ENCODE results near the gene ELF1.

ELF1 gene

GRCh38 chr13:41019011-41019487, at the start of gene ELF1:
Gene ELF1 (minus strand): TSS chr13:41019316. CDS start chr13:40982054, 37,262 bp downstream.
- H3K27ac ChIP-seq: peak within 1 kb of the TSS; percentile 78
- TF ChIP-seq ZFX (IDR thresholded peaks at IDR 0.05; ENCODE audit: borderline replicate concordance): no peak
- TF ChIP-seq CTCF (IDR thresholded peaks at IDR 0.05): no peak

DNA sequence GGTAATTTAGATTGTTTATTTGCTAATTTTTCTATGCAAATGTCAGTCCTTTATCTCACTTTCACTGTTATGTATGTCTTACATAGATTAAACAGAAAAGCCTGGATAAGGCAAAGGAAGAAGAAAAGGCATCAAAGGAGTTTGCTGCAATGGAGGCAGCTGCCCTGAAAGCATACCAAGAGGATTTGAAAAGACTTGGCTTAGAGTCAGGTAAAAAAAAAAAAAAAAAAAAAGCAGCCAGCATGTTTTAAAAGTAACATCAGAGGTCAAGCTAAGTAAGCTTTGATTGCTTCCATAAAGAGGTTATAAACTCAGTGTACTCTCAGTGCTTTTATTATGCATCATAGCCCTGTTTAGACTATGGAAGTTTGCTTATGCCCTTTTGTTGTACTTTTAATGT, 46.0 kb upstream of the ELF1 start:
- no peak for TF ChIP-seq CTCF (IDR thresholded peaks at IDR 0.05)
- TF ChIP-seq ZFX (IDR thresholded peaks at IDR 0.05; ENCODE audit: borderline replicate concordance): no peak
- H3K27ac ChIP-seq: no peak overlapping the region

- H3K27ac ChIP-seq: no peak overlapping the region
- TF ChIP-seq CTCF (IDR thresholded peaks at IDR 0.05) (no peak), ZFX (IDR thresholded peaks at IDR 0.05; ENCODE audit: borderline replicate concordance) (no peak)
Measured at GRCh38 chr13:41064493-41064892, 45.4 kb upstream of the ELF1 start.

DNA sequence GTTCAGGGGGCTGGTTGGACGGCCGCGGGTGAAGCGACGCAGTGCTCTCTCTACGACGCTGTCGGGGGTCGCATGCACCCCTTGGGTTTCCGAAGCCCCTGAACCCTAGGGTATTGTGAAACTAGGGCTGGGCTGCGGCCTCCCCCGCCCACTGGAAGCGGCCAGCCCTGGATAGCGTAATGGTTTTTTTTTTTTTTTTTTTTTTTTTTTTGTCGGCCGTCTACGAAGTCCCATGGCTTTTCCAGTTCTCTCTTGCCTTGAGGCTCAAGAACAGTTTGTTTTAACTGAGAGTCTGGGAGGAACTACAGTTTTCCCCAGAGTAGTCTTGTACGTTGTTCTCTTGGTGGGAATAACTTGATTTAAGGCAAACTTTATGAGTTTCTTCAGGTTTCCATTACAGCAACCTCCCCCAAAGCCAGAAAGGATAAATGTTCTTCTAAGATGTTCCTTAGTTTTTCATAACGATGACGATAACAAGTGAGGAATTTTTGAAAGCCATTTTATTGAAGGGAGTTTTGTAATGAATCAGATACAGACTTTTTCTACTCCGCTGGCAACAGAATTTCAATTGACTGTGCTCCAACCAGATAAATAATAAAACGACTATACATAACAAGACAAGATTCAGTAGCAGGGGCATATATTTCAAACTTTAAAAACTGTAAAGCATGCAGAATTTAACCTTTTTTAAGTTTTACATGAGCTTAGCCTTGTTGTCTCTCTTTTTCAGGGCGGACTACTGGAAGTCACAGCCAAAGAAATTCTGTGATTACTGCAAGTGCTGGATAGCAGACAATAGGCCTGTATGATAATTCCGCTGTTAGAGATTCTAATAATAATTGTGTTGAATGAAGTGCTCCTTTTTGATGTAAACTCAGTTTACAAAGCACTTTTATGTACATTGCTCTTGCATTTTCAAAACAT, 43.1 kb upstream of the ELF1 start:
- TF ChIP-seq CTCF (IDR thresholded peaks at IDR 0.05) (no peak), ZFX (IDR thresholded peaks at IDR 0.05; ENCODE audit: borderline replicate concordance) (no peak)
- H3K27ac ChIP-seq: peak overlapping the region; percentile 96

- H3K27ac ChIP-seq: peak within 1 kb of the TSS; percentile 96
- TF ChIP-seq CTCF (IDR thresholded peaks at IDR 0.05) (no peak; the same call in 1 of the 2 replicates), ZFX (IDR thresholded peaks at IDR 0.05; ENCODE audit: borderline replicate concordance) (no peak)
Measured at GRCh38 chr13:41061075-41061913, 42.2 kb upstream of the ELF1 start, which contains the start of gene WBP4. Gene WBP4 (plus strand): TSS chr13:41061509. CDS start chr13:41061674, 165 bp downstream.

GRCh38 chr13:41060724-41061074, 41.6 kb upstream of the ELF1 start:
- no peak for TF ChIP-seq ZFX (IDR thresholded peaks at IDR 0.05; ENCODE audit: borderline replicate concordance)
- TF ChIP-seq CTCF (IDR thresholded peaks at IDR 0.05): no peak
- H3K27ac ChIP-seq: peak overlapping the region; percentile 96
